GM19193 (cell line): ENCODE measurements around the gene EPOP.

Experiments used
- POLR2A ChIP-seq: IDR thresholded peaks from 4 replicates; pipeline ENCODE4 v1.6.1; 2011; ENCODE audit not compliant: insufficient read depth, insufficient read length; ENCODE audit errors: extremely low read depth

Gene EPOP

GRCh38 chr17:38709864-38710603 is 35.3 kb upstream of the EPOP start:
- peak; percentile 18 for TF ChIP-seq POLR2A

- TF ChIP-seq POLR2A, result no peak
Measured at GRCh38 chr17:38709104-38709820, 34.5 kb upstream of the EPOP start.

- TF ChIP-seq POLR2A, result no peak
Measured at GRCh38 chr17:38707678-38708351, 33.1 kb upstream of the EPOP start.

- TF ChIP-seq POLR2A, result no peak
Measured at GRCh38 chr17:38706505-38707216, 31.9 kb upstream of the EPOP start.

- TF ChIP-seq POLR2A, result no peak
Measured at GRCh38 chr17:38705803-38706504, 31.2 kb upstream of the EPOP start.

- TF ChIP-seq POLR2A, result no peak
Measured at GRCh38 chr17:38705523-38705802, 30.7 kb upstream of the EPOP start.

GRCh38 chr17:38704606-38705522 is 30.1 kb upstream of the EPOP start, which contains the start of gene MLLT6:
Gene MLLT6 (plus strand): TSS chr17:38705273. CDS start chr17:38705633, 360 bp downstream.
- TF ChIP-seq POLR2A, result no peak

GRCh38 chr17:38703742-38704605 is 29.2 kb upstream of the EPOP start:
- TF ChIP-seq POLR2A, result peak; percentile 30

GRCh38 chr17:38702916-38703741 is 28.4 kb upstream of the EPOP start:
- TF ChIP-seq POLR2A, result peak; percentile 37

GRCh38 chr17:38702166-38702915 is 27.6 kb upstream of the EPOP start:
- TF ChIP-seq POLR2A, result peak; percentile 91

GRCh38 chr17:38701504-38702165 is 26.9 kb upstream of the EPOP start:
- TF ChIP-seq POLR2A, result no peak

GRCh38 chr17:38698760-38699159 is 24.0 kb upstream of the EPOP start:
- no peak for TF ChIP-seq POLR2A
